Measurements from ENCODE around the gene WDR77.

WDR77 gene

GRCh38 chr1:111404588-111404987, 44.5 kb downstream of the WDR77 start:
- H3K9ac ChIP-seq (ENCODE audit: low read length): peak overlapping the region; percentile 15; the same call in 1 of the 2 replicates
- no peak overlapping the region for H2AFZ ChIP-seq (ENCODE audit: low read length)
- peak overlapping the region; percentile 10 for H3K4me3 ChIP-seq (ENCODE audit: low read depth, low read length, poor library complexity, severe bottlenecking)
- H3K27ac ChIP-seq (ENCODE audit: low read depth, low read length, poor library complexity, severe bottlenecking): peak overlapping the region; percentile 90
- no peak for TF ChIP-seq EZH2 (IDR thresholded peaks at IDR 0.05; ENCODE audit: borderline replicate concordance, low read length)
- TF ChIP-seq, protein P1, sequence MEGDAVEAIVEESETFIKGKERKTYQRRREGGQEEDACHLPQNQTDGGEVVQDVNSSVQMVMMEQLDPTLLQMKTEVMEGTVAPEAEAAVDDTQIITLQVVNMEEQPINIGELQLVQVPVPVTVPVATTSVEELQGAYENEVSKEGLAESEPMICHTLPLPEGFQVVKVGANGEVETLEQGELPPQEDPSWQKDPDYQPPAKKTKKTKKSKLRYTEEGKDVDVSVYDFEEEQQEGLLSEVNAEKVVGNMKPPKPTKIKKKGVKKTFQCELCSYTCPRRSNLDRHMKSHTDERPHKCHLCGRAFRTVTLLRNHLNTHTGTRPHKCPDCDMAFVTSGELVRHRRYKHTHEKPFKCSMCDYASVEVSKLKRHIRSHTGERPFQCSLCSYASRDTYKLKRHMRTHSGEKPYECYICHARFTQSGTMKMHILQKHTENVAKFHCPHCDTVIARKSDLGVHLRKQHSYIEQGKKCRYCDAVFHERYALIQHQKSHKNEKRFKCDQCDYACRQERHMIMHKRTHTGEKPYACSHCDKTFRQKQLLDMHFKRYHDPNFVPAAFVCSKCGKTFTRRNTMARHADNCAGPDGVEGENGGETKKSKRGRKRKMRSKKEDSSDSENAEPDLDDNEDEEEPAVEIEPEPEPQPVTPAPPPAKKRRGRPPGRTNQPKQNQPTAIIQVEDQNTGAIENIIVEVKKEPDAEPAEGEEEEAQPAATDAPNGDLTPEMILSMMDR (IDR thresholded peaks at IDR 0.05; ENCODE audit: low read length): no peak
- no peaks in the 10 kb centered on the region for H4K20me1 ChIP-seq (ENCODE audit: insufficient read depth, low read length)
- H3K9me3 ChIP-seq (ENCODE audit: low read length): no peaks in the 10 kb centered on the region
- peak overlapping the region; percentile 54; the same call in 1 of the 2 replicates for H3K4me2 ChIP-seq (ENCODE audit: low read length)
- H3K79me2 ChIP-seq (ENCODE audit: insufficient read depth, low read length): no peaks in the 10 kb centered on the region
- no peaks in the 10 kb centered on the region for H3K36me3 ChIP-seq (ENCODE audit: insufficient read depth, low read length)
- H3K9me2 ChIP-seq (ENCODE audit: low read depth, low read length): no peaks in the 10 kb centered on the region
- peaks cover 57% of the 10 kb centered on the region for H3K4me1 ChIP-seq (ENCODE audit: insufficient read depth, low read length, severe bottlenecking)
- no peaks in the 10 kb centered on the region for H3F3A ChIP-seq (ENCODE audit: insufficient read depth, low read length)
- no peaks in the 10 kb centered on the region for H3K27me3 ChIP-seq (ENCODE audit: insufficient read depth, low read length)

- no peak overlapping the region for H3K9ac ChIP-seq (ENCODE audit: low read length)
- no peaks in the 10 kb centered on the region for H3K79me2 ChIP-seq (ENCODE audit: insufficient read depth, low read length)
- no peaks in the 10 kb centered on the region for H3K9me3 ChIP-seq (ENCODE audit: low read length)
- H3K9me2 ChIP-seq (ENCODE audit: low read depth, low read length): no peaks in the 10 kb centered on the region
- no peak overlapping the region; the same call in 1 of the 2 replicates for H2AFZ ChIP-seq (ENCODE audit: low read length)
- H3K4me3 ChIP-seq (ENCODE audit: low read depth, low read length, poor library complexity, severe bottlenecking): no peak overlapping the region
- H4K20me1 ChIP-seq (ENCODE audit: insufficient read depth, low read length): no peaks in the 10 kb centered on the region
- H3K27ac ChIP-seq (ENCODE audit: low read depth, low read length, poor library complexity, severe bottlenecking): no peak overlapping the region
- peaks cover 52% of the 10 kb centered on the region for H3K4me1 ChIP-seq (ENCODE audit: insufficient read depth, low read length, severe bottlenecking)
- no peaks in the 10 kb centered on the region for H3F3A ChIP-seq (ENCODE audit: insufficient read depth, low read length)
- H3K4me2 ChIP-seq (ENCODE audit: low read length): no peak overlapping the region
- H3K36me3 ChIP-seq (ENCODE audit: insufficient read depth, low read length): no peaks in the 10 kb centered on the region
- H3K27me3 ChIP-seq (ENCODE audit: insufficient read depth, low read length): no peaks in the 10 kb centered on the region
- TF ChIP-seq EZH2 (IDR thresholded peaks at IDR 0.05; ENCODE audit: borderline replicate concordance, low read length): no peak
- TF ChIP-seq, protein P1 (IDR thresholded peaks at IDR 0.05; ENCODE audit: low read length): no peak
Measured at GRCh38 chr1:111402083-111402482, 47.0 kb downstream of the WDR77 start.

DNA sequence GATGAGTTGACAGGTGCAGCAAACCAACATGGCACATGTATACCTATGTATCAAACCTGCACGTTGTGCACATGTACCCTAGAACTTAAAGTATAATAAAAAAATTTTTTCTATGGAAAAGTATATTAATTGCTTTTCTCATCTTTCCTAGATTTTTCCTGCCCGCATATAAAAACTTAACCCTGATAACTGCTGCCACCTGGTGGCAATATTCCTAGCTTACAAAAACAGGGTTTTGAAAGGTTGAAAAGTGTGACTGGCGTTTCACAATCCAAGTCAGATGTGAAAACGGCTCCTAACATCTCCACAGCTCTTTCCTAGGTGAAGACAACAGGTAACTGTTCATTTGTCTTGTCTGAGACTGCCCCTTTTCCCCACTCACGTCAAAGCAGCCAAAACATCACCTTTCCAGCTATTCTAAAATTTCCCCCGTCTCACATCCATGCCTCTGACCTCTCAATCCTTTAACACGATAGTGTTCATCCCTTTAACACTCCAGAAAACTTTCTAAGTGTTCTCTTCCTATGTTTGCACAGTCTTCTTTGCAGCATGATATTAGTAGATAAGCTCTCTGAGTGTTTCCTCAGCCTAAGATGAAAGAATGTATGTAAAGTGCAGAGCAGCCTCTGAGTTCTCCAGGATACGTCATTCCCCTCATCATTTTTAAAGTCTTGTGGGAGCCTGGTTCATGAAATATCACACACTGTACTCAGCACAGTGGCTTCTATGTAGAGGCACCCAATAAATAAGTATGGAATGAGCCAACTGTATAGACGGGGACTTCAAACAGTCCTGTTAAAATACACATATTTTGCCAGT, 49.1 kb downstream of the WDR77 start:
- Histone ChIP-seq H3K27me3 (ENCODE audit: insufficient read depth, low read length) (no peaks in the 10 kb centered on the region), H3K9ac (ENCODE audit: low read length) (peak overlapping the region; percentile 31; the same call in 1 of the 2 replicates), H3K4me2 (ENCODE audit: low read length) (peak overlapping the region; percentile 58), H3F3A (ENCODE audit: insufficient read depth, low read length) (no peaks in the 10 kb centered on the region), H3K79me2 (ENCODE audit: insufficient read depth, low read length) (no peaks in the 10 kb centered on the region), H3K27ac (ENCODE audit: low read depth, low read length, poor library complexity, severe bottlenecking) (no peak overlapping the region), H2AFZ (ENCODE audit: low read length) (peak overlapping the region; percentile 72), H3K4me3 (ENCODE audit: low read depth, low read length, poor library complexity, severe bottlenecking) (peak overlapping the region; percentile 21), H3K36me3 (ENCODE audit: insufficient read depth, low read length) (no peaks in the 10 kb centered on the region), H3K4me1 (ENCODE audit: insufficient read depth, low read length, severe bottlenecking) (peaks cover 31% of the 10 kb centered on the region), H3K9me2 (ENCODE audit: low read depth, low read length) (no peaks in the 10 kb centered on the region), H3K9me3 (ENCODE audit: low read length) (no peaks in the 10 kb centered on the region), H4K20me1 (ENCODE audit: insufficient read depth, low read length) (no peaks in the 10 kb centered on the region)
- TF ChIP-seq, protein P1 (IDR thresholded peaks at IDR 0.05; ENCODE audit: low read length): peak; percentile 54
- no peak for TF ChIP-seq EZH2 (IDR thresholded peaks at IDR 0.05; ENCODE audit: borderline replicate concordance, low read length)
